Endothelial cell of umbilical vein (primary cell): ENCODE measurements around the gene PTCH2. TPM values are rescaled to one million over a fixed set of nuclear protein-coding genes. Genes with fewer than 3 reads are reported as not detected.
A peak's percentile ranks its signal among the peaks of the same experiment; 100 is the strongest.

ENCODE experiments used
- Bru-seq: library from RNA; stranded (reverse); fragments of 400-500 nt; gene quantifications from one replicate; lab custom pipeline; 2021; lab: Mats Ljungman, UMichigan
- BruChase-seq, 2 experiments: library from RNA; stranded (reverse); fragments of 400-500 nt; gene quantifications; one replicate each; lab custom pipeline; 2021; lab: Mats Ljungman, UMichigan
- BruUV-seq: library from RNA; stranded (reverse); fragments of 400-500 nt; replicated peaks from 2 replicates; lab custom pipeline; 2021; lab: Mats Ljungman, UMichigan
- CTCF ChIA-PET: fragments of 300-600, 350-600 bp; sonication (Branson Sonifier 250); formaldehyde crosslinking; loops from one replicate; lab custom pipeline; 2021; ENCODE audit warnings: antibody characterized with exemption, inconsistent platforms; lab: Charles Lee
- POLR2A ChIA-PET: fragments of 300-600, 350-600 bp; sonication (Branson Sonifier 250); formaldehyde crosslinking; loops from one replicate; lab custom pipeline; 2021; ENCODE audit warnings: antibody characterized with exemption, inconsistent platforms; lab: Charles Lee
- DNase-seq: peaks from one replicate; pipeline ENCODE4 v3.0.0-alpha.2; 2011; ENCODE audit warnings: low read depth, low spot score
- FAIRE-seq: peaks from 2 replicates; lab custom pipeline; 2011; peaks lifted over from hg19 to GRCh38; lab: Jason Lieb, UNC
- H2AFZ ChIP-seq: 2 replicates; pipeline ENCODE4 v1.6.0; 2012; ENCODE audit warnings: low read depth, low read length, control low read depth, inconsistent platforms
- H3K27ac ChIP-seq: 2 replicates; pipeline ENCODE4 v1.5.1; 2011; ENCODE audit warnings: low read depth, mild to moderate bottlenecking, control low read depth, low read length, moderate library complexity; ENCODE audit not compliant: insufficient read depth
- H3K27me3 ChIP-seq, 2 experiments: 2 replicates each; pipeline versions ENCODE4 v1.6.0 to v1.6.1; 2011; ENCODE audit warnings: low read length in 2 of 2, mixed read lengths in 1 of 2; ENCODE audit not compliant: control insufficient read depth in 2 of 2, insufficient read depth in 2 of 2
- H3K36me3 ChIP-seq, 2 experiments: 2 replicates in 1 of 2; 3 replicates in 1 of 2; pipeline ENCODE4 v1.5.1; 2011; ENCODE audit warnings: low read length in 2 of 2, mild to moderate bottlenecking in 1 of 2, moderate library complexity in 1 of 2; ENCODE audit not compliant: control insufficient read depth in 2 of 2, insufficient read depth in 2 of 2; ENCODE audit errors: extremely low read depth in 1 of 2
- H3K4me1 ChIP-seq: 3 replicates; pipeline ENCODE4 v1.5.1; 2011; ENCODE audit warnings: mild to moderate bottlenecking, low read length; ENCODE audit not compliant: control insufficient read depth, insufficient read depth; ENCODE audit errors: extremely low read depth
- H3K4me2 ChIP-seq: 2 replicates; pipeline ENCODE4 v1.6.1; 2011; ENCODE audit warnings: low read length, control low read depth, mixed read lengths; ENCODE audit not compliant: insufficient read depth
- H3K4me3 ChIP-seq, 3 experiments: fragments of 200-600 bp in 1 of 3; sonication (generic), shearing (Covaris generic) in 1 of 3; replicated peaks in 1 of 3; 2 replicates each; pipeline ENCODE4 v1.5.1; 2011 to 2016; ENCODE audit warnings: control low read depth in 3 of 3, low read length in 3 of 3, mild to moderate bottlenecking in 2 of 3, inconsistent platforms in 1 of 3, low read depth in 1 of 3, moderate library complexity in 1 of 3; ENCODE audit not compliant: insufficient read depth in 1 of 3
- H3K79me2 ChIP-seq: 2 replicates; pipeline ENCODE4 v1.6.0; 2012; ENCODE audit warnings: low read length, inconsistent platforms; ENCODE audit not compliant: control insufficient read depth, insufficient read depth
- H3K9ac ChIP-seq: replicated peaks from 2 replicates; pipeline ENCODE3; 2011; ENCODE audit warnings: low read length, control low read depth; ENCODE audit not compliant: insufficient read depth; ENCODE audit errors: extremely low read depth
- H3K9me1 ChIP-seq: replicated peaks from 3 replicates; pipeline ENCODE4 v1.6.0; 2011; ENCODE audit warnings: mild to moderate bottlenecking, low read length; ENCODE audit not compliant: control insufficient read depth, insufficient read depth; ENCODE audit errors: extremely low read depth
- H3K9me3 ChIP-seq: replicated peaks from 2 replicates; pipeline ENCODE4 v1.5.1; 2012; ENCODE audit warnings: low read length, inconsistent platforms; ENCODE audit not compliant: control insufficient read depth, insufficient read depth
- H4K20me1 ChIP-seq: replicated peaks from 2 replicates; pipeline ENCODE3; 2011; ENCODE audit warnings: mild to moderate bottlenecking, low read length; ENCODE audit not compliant: control insufficient read depth, insufficient read depth; ENCODE audit errors: extremely low read depth
- GATA2 ChIP-seq: IDR thresholded peaks from 2 replicates; pipeline ENCODE4 v1.7.0; 2011; ENCODE audit warnings: low read depth, mild to moderate bottlenecking, moderate library complexity, mixed read lengths, low read length; ENCODE audit not compliant: insufficient read length, insufficient read depth
- JUN ChIP-seq: IDR thresholded peaks from 2 replicates; pipeline ENCODE4 v1.6.1; 2011; ENCODE audit warnings: borderline replicate concordance, low read depth; ENCODE audit not compliant: insufficient read length, insufficient read depth
- MYC ChIP-seq: IDR thresholded peaks from one replicate; pipeline ENCODE4 v1.6.1; 2011; ENCODE audit warnings: mild to moderate bottlenecking, low read depth, low read length
- POLR2AphosphoS5 ChIP-seq: IDR thresholded peaks from 2 replicates; pipeline ENCODE4 v1.6.1; 2012; ENCODE audit warnings: low read depth, mild to moderate bottlenecking, control low read depth, low read length, moderate library complexity; ENCODE audit not compliant: insufficient read depth
- dilution Hi-C: fragments of 300-500 bp; cut with MboI; formaldehyde crosslinking; loops from one replicate; pipeline ENCODE4 v1.15.0; 2019; ENCODE audit warnings: low sequenced_read_pairs; ENCODE audit not compliant: extremely low pct_ligation_motif_present
- intact Hi-C: fragments of 100-400 bp; cut with micrococcal nuclease; formaldehyde crosslinking; loops from one replicate; pipeline ENCODE4 v1.10.0; 2022
- long read RNA-seq: library from polyadenylated mRNA; stranded (forward); transcript quantifications from one replicate; pipeline ENCODE4 v2.0.0, GENCODE V29; 2021
- polyA minus RNA-seq, 3 experiments: library from RNA; depleted of rRNA, polyadenylated mRNA; stranded (reverse); fragments of >200 nt; gene quantifications; 1 replicate in 1 of 3; 2 replicates in 2 of 3; pipeline ENCODE4 v1.2.3, GENCODE V29; 2011
- polyA plus RNA-seq, 4 experiments: library from polyadenylated mRNA; depleted of rRNA in 3 of 4; stranded (reverse) in 3 of 4; unstranded in 1 of 4; fragments of >200 nt; gene quantifications; 2 replicates each; pipeline versions ENCODE4 v1.2.1 to v1.2.3, GENCODE V29; 2011 to 2012; ENCODE audit warnings: missing spikeins in 1 of 4
- total RNA-seq: library from RNA; stranded (reverse); gene quantifications from 2 replicates; pipeline ENCODE4 v1.2.3, GENCODE V29; 2021
- TF ChIP-seq, protein P1 (sequence below), 2 donors: IDR thresholded peaks; 1 replicate in 1 of 2; 2 replicates in 1 of 2; pipeline ENCODE4 v1.5.1; 2011; ENCODE audit warnings: low read length in 2 of 2, mild to moderate bottlenecking in 2 of 2, moderate library complexity in 2 of 2, control low read depth in 1 of 2, inconsistent platforms in 1 of 2, low read depth in 1 of 2; ENCODE audit not compliant: insufficient read depth in 1 of 2; ENCODE audit errors: extremely low read depth in 1 of 2
- TF ChIP-seq, protein P2 (sequence below): IDR thresholded peaks from 2 replicates; pipeline ENCODE4 v1.6.1; 2011; ENCODE audit not compliant: insufficient read depth, insufficient read length

PTCH2 gene, protein sequence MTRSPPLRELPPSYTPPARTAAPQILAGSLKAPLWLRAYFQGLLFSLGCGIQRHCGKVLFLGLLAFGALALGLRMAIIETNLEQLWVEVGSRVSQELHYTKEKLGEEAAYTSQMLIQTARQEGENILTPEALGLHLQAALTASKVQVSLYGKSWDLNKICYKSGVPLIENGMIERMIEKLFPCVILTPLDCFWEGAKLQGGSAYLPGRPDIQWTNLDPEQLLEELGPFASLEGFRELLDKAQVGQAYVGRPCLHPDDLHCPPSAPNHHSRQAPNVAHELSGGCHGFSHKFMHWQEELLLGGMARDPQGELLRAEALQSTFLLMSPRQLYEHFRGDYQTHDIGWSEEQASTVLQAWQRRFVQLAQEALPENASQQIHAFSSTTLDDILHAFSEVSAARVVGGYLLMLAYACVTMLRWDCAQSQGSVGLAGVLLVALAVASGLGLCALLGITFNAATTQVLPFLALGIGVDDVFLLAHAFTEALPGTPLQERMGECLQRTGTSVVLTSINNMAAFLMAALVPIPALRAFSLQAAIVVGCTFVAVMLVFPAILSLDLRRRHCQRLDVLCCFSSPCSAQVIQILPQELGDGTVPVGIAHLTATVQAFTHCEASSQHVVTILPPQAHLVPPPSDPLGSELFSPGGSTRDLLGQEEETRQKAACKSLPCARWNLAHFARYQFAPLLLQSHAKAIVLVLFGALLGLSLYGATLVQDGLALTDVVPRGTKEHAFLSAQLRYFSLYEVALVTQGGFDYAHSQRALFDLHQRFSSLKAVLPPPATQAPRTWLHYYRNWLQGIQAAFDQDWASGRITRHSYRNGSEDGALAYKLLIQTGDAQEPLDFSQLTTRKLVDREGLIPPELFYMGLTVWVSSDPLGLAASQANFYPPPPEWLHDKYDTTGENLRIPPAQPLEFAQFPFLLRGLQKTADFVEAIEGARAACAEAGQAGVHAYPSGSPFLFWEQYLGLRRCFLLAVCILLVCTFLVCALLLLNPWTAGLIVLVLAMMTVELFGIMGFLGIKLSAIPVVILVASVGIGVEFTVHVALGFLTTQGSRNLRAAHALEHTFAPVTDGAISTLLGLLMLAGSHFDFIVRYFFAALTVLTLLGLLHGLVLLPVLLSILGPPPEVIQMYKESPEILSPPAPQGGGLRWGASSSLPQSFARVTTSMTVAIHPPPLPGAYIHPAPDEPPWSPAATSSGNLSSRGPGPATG
- total RNA-seq (1.8 and 1.9 TPM in 2 replicates), polyA plus RNA-seq (1.8 and 2.6 TPM in 2 replicates), polyA minus RNA-seq (0.96 and 2.1 TPM in 2 replicates), Bru-seq, nascent RNA (percentile 36 among the genes with signal in this experiment), BruChase-seq, experiment 1, labeled RNA remaining after a 6-hour chase (percentile 43 among the genes with signal in this experiment), BruChase-seq, experiment 2, labeled RNA remaining after a 2-hour chase (percentile 42 among the genes with signal in this experiment)
- 0.44 and 0.72 TPM in 2 replicates for polyA plus RNA-seq (2011; cell fraction: cytosol; rRNA removed)
- polyA plus RNA-seq (2011; cell fraction: nucleus; rRNA removed): 3.4 and 4.5 TPM in 2 replicates
- 0.37 and 0.43 TPM in 2 replicates for polyA plus RNA-seq (2012)
- polyA minus RNA-seq (2011; cell fraction: cytosol; rRNA and poly(A)+ RNA removed): not detected
- polyA minus RNA-seq (2011; cell fraction: nucleus; rRNA and poly(A)+ RNA removed): 1.5 and 2.1 TPM in 2 replicates
- long read RNA-seq, partial matches to known transcripts: 1 of 3 reads
- long read RNA-seq, other reads (novel, unspliced or antisense): 2 of 3 reads

- Histone ChIP-seq H3K9ac (peak within 1 kb of the TSS; percentile 32), H3K9me1 (no peaks in the 10 kb centered on the region), H4K20me1 (no peaks in the 10 kb centered on the region), H2AFZ (peak within 1 kb of the TSS; percentile 49), H3K36me3 (no peaks in the 10 kb centered on the region), H3K4me2 (peak within 1 kb of the TSS; percentile 56), H3K9me3 (no peaks in the 10 kb centered on the region), H3K27ac (no peak within 1 kb of the TSS), H3K4me3 (peak within 1 kb of the TSS; percentile 30 to 53 (median 48)), H3K27me3 (no peaks in the 10 kb centered on the region), H3K4me1 (no peaks in the 10 kb centered on the region), H3K79me2 (no peaks in the 10 kb centered on the region)
- CTCF ChIA-PET: interaction anchor here (0.6 to 1.3 kb wide), 7 partner anchors 50 to 488 kb away, joined by 3 to 6 read pairs (median 3); partner anchors contain the start of genes EIF2B3, HECTD3 and UROD
- dilution Hi-C loops: no loop called here
- intact Hi-C loops: loop anchor here (5.0 kb wide), 1 partner anchor 79 kb away; no protein-coding TSS in a partner anchor
- DNase-seq: peak; percentile 68
- POLR2A ChIA-PET: interaction anchor here (0.8 to 1.4 kb wide), 3 partner anchors 24 to 121 kb away, joined by 3 read pairs; partner anchors contain the start of gene RPS8
- TF ChIP-seq, protein P1, sequence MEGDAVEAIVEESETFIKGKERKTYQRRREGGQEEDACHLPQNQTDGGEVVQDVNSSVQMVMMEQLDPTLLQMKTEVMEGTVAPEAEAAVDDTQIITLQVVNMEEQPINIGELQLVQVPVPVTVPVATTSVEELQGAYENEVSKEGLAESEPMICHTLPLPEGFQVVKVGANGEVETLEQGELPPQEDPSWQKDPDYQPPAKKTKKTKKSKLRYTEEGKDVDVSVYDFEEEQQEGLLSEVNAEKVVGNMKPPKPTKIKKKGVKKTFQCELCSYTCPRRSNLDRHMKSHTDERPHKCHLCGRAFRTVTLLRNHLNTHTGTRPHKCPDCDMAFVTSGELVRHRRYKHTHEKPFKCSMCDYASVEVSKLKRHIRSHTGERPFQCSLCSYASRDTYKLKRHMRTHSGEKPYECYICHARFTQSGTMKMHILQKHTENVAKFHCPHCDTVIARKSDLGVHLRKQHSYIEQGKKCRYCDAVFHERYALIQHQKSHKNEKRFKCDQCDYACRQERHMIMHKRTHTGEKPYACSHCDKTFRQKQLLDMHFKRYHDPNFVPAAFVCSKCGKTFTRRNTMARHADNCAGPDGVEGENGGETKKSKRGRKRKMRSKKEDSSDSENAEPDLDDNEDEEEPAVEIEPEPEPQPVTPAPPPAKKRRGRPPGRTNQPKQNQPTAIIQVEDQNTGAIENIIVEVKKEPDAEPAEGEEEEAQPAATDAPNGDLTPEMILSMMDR (IDR thresholded peaks at IDR 0.05; ENCODE audit: extremely low read depth in 1 of 2, insufficient read depth in 1 of 2, low read depth in 1 of 2, low read length in 2 of 2): no peak
- TF ChIP-seq JUN (no peak), GATA2 (no peak), MYC (no peak), POLR2AphosphoS5 (peak; percentile 20)
- TF ChIP-seq, protein P2, sequence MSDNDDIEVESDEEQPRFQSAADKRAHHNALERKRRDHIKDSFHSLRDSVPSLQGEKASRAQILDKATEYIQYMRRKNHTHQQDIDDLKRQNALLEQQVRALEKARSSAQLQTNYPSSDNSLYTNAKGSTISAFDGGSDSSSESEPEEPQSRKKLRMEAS: no peak
- no TSS peak for BruUV-seq
- peak; percentile 81 for FAIRE-seq
Measured at GRCh38 chr1:44842862-44843655, at the start of gene PTCH2. Gene PTCH2, minus strand, starts transcription at chr1:44843253. Its CDS starts 321 bp downstream, at chr1:44842932.
